HepG2 (cell line): Measurements from ENCODE around the gene STAMBPL1. TPM values are rescaled to one million over a fixed set of nuclear protein-coding genes. Genes with fewer than 3 reads are reported as not detected.

Experiments used
- ARHGAP35 ChIP-seq: sonication (generic); formaldehyde crosslinking; IDR thresholded peaks from 2 replicates; pipeline ENCODE4 v1.9.0; 2022; ENCODE audit warnings: mild to moderate bottlenecking, inconsistent platforms, moderate library complexity, missing genetic modification reagents, borderline replicate concordance
- ARID2 ChIP-seq: sonication (generic); formaldehyde crosslinking; IDR thresholded peaks from 2 replicates; pipeline ENCODE4 v1.8.1; 2022; ENCODE audit warnings: mild to moderate bottlenecking, missing genetic modification reagents, borderline replicate concordance
- ARNT2 ChIP-seq: sonication (generic); formaldehyde crosslinking; IDR thresholded peaks from 2 replicates; pipeline ENCODE4 v1.8.0; 2022; ENCODE audit warnings: mild to moderate bottlenecking, low read depth, missing genetic modification reagents, moderate library complexity
- ELF4 ChIP-seq: sonication (generic); formaldehyde crosslinking; IDR thresholded peaks from 2 replicates; pipeline ENCODE4 v1.5.0; 2020; ENCODE audit warnings: missing genetic modification reagents, mild to moderate bottlenecking, moderate library complexity, borderline replicate concordance
- FOXO1 ChIP-seq: sonication (generic); formaldehyde crosslinking; IDR thresholded peaks from 2 replicates; pipeline ENCODE4 v1.4.0; 2020; ENCODE audit warnings: missing genetic modification reagents
- HNRNPH1 ChIP-seq: fragments of 200-400 bp; formaldehyde crosslinking; optimal IDR thresholded peaks from 2 replicates; pipeline ENCODE3; 2017; ENCODE audit warnings: mild to moderate bottlenecking, low read depth, low read length
- MED1 ChIP-seq: sonication (generic); formaldehyde crosslinking; IDR thresholded peaks from 2 replicates; pipeline ENCODE4 v1.4.0; 2020; ENCODE audit warnings: missing genetic modification reagents
- NFIC ChIP-seq: IDR thresholded peaks from 2 replicates; pipeline ENCODE4 v1.6.1; 2012; ENCODE audit warnings: mild to moderate bottlenecking, low read length, inconsistent platforms
- POLR2A ChIP-seq, 2 experiments: IDR thresholded peaks; 2 replicates each; pipeline ENCODE4 v1.6.1; 2011; ENCODE audit warnings: low read depth in 2 of 2, low read length in 2 of 2, mild to moderate bottlenecking in 1 of 2, moderate library complexity in 1 of 2; ENCODE audit not compliant: insufficient read depth in 1 of 2
- SIX4 ChIP-seq: sonication (generic); formaldehyde crosslinking; IDR thresholded peaks from 2 replicates; pipeline ENCODE4 v1.4.0; 2020; ENCODE audit warnings: missing genetic modification reagents
- THAP11 ChIP-seq: IDR thresholded peaks from 2 replicates; pipeline ENCODE4 v1.6.1; 2016; ENCODE audit warnings: missing biosample characterization, missing genetic modification reagents
- WIZ ChIP-seq: sonication (generic); formaldehyde crosslinking; IDR thresholded peaks from 2 replicates; pipeline ENCODE4 v1.5.1; 2020; ENCODE audit warnings: mild to moderate bottlenecking, missing genetic modification reagents
- ZBTB21 ChIP-seq: sonication (generic); formaldehyde crosslinking; IDR thresholded peaks from 2 replicates; pipeline ENCODE4 v1.4.0; 2020; ENCODE audit warnings: missing genetic modification reagents
- ZFP37 ChIP-seq: sonication (generic); formaldehyde crosslinking; IDR thresholded peaks from 2 replicates; pipeline ENCODE4 v1.4.0; 2020; ENCODE audit warnings: missing genetic modification reagents, borderline replicate concordance
- ZFYVE20 ChIP-seq: sonication (generic); formaldehyde crosslinking; IDR thresholded peaks from 2 replicates; pipeline ENCODE4 v1.8.0; 2023; ENCODE audit warnings: low read depth, mild to moderate bottlenecking, moderate library complexity, missing genetic modification reagents, borderline replicate concordance
- ZNF282 ChIP-seq: fragments of 450-650 bp; IDR thresholded peaks from 2 replicates; pipeline ENCODE4 v1.6.1; 2018; ENCODE audit not compliant: partially characterized antibody
- ZSCAN22 ChIP-seq: sonication (generic); formaldehyde crosslinking; IDR thresholded peaks from 2 replicates; pipeline ENCODE4 v1.4.0; 2020; ENCODE audit warnings: mild to moderate bottlenecking, missing genetic modification reagents
- polyA plus RNA-seq, 8 experiments: library from polyadenylated mRNA; depleted of rRNA in 3 of 8; stranded (reverse) in 7 of 8; unstranded in 1 of 8; fragments of >200 nt; fragmentation: Illumina TruSeq in 4 of 8; extraction: Trizol in 4 of 8; gene quantifications; 2 replicates each; pipeline versions ENCODE4 v1.2.1 to v1.2.3, GENCODE V29; 2011 to 2016; ENCODE audit warnings: low read depth in 4 of 8, missing spikeins in 1 of 8, mixed read lengths in 1 of 8; ENCODE audit not compliant: insufficient read depth in 1 of 8
- total RNA-seq, 5 experiments: library from RNA; depleted of rRNA; stranded (reverse); fragments of >200 nt; fragmentation: Illumina TruSeq; extraction: Trizol; gene quantifications; 2 replicates each; pipeline ENCODE4 v1.2.3, GENCODE V29; 2016; ENCODE audit warnings: low read depth in 1 of 5
- TF ChIP-seq, protein P1 (sequence below): sonication (generic); formaldehyde crosslinking; IDR thresholded peaks from 2 replicates; pipeline ENCODE4 v1.4.0; 2020; ENCODE audit warnings: missing genetic modification reagents
- TF ChIP-seq, protein P2 (sequence below): sonication (generic); formaldehyde crosslinking; IDR thresholded peaks from 2 replicates; pipeline ENCODE4 v1.5.1; 2020; ENCODE audit warnings: mild to moderate bottlenecking, missing genetic modification reagents, borderline replicate concordance
- TF ChIP-seq, protein P3 (sequence below): sonication (generic); formaldehyde crosslinking; IDR thresholded peaks from 2 replicates; pipeline ENCODE4 v1.5.0; 2020; ENCODE audit warnings: missing genetic modification reagents

Gene STAMBPL1
- total and polyA plus RNA-seq, 2 of the 13 experiments (the other 11 are each of a cell fraction or from before 2014, with no cell fraction given) = 1.4 to 1.5 TPM

DNA sequence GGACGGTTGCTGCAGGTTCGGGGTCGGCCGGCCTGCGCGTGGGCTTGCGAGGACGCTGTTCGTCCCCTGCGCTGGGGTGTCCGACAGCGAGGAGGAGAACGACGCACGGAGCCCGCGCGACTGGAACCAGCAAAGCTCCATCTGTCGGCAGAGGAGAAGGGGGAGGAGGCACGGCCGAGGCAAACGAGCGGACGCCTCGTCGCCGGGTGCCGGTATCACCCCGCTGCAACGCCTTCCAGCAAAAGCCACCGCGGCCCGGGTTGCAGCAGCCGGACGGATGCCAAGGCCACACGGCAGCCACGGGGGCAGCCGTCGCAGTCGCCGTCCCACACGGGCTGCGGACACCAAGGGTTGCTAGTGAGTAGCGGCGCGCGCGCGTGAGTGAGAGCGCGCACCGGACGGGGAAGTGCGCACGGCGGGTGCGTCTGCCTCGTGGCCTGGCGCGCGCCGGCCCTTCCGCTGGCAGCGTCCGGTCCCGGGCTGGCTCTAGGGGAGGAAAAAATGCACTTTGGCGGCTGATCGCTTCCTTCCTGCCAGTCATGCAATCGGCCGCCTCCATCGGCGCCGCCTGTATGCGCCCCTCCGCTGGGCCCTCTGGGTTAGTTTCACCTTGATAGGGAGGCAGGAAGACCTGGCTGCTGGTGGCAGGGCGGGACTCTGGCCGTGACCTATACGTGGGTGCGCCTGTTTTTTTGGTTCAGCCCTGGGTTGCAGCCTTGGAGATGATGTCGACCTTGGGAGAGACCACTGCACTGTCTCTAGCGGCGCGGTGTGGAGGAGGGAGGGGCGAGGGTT, 434 bp downstream of the STAMBPL1 start (continued):
- TF ChIP-seq, protein P1, sequence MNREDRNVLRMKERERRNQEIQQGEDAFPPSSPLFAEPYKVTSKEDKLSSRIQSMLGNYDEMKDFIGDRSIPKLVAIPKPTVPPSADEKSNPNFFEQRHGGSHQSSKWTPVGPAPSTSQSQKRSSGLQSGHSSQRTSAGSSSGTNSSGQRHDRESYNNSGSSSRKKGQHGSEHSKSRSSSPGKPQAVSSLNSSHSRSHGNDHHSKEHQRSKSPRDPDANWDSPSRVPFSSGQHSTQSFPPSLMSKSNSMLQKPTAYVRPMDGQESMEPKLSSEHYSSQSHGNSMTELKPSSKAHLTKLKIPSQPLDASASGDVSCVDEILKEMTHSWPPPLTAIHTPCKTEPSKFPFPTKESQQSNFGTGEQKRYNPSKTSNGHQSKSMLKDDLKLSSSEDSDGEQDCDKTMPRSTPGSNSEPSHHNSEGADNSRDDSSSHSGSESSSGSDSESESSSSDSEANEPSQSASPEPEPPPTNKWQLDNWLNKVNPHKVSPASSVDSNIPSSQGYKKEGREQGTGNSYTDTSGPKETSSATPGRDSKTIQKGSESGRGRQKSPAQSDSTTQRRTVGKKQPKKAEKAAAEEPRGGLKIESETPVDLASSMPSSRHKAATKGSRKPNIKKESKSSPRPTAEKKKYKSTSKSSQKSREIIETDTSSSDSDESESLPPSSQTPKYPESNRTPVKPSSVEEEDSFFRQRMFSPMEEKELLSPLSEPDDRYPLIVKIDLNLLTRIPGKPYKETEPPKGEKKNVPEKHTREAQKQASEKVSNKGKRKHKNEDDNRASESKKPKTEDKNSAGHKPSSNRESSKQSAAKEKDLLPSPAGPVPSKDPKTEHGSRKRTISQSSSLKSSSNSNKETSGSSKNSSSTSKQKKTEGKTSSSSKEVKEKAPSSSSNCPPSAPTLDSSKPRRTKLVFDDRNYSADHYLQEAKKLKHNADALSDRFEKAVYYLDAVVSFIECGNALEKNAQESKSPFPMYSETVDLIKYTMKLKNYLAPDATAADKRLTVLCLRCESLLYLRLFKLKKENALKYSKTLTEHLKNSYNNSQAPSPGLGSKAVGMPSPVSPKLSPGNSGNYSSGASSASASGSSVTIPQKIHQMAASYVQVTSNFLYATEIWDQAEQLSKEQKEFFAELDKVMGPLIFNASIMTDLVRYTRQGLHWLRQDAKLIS (CRISPR knock-in tag) = no peak
- no peak for TF ChIP-seq NFIC
- 0 out of 4 replicates have a peak, but pooled peaks have one; percentile 7 to 19 for TF ChIP-seq POLR2A (IDR thresholded peaks at IDR 0.05; ENCODE audit: insufficient read depth in 1 of 2, low read depth in 2 of 2, low read length in 2 of 2)
- TF ChIP-seq WIZ = no peak
- no peak for TF ChIP-seq ZNF282
- peak; percentile 26; the same call in 1 of the 2 replicates for TF ChIP-seq THAP11
- no peak for TF ChIP-seq SIX4
- TF ChIP-seq ELF4 (CRISPR knock-in tag) = no peak
- TF ChIP-seq, protein P2, sequence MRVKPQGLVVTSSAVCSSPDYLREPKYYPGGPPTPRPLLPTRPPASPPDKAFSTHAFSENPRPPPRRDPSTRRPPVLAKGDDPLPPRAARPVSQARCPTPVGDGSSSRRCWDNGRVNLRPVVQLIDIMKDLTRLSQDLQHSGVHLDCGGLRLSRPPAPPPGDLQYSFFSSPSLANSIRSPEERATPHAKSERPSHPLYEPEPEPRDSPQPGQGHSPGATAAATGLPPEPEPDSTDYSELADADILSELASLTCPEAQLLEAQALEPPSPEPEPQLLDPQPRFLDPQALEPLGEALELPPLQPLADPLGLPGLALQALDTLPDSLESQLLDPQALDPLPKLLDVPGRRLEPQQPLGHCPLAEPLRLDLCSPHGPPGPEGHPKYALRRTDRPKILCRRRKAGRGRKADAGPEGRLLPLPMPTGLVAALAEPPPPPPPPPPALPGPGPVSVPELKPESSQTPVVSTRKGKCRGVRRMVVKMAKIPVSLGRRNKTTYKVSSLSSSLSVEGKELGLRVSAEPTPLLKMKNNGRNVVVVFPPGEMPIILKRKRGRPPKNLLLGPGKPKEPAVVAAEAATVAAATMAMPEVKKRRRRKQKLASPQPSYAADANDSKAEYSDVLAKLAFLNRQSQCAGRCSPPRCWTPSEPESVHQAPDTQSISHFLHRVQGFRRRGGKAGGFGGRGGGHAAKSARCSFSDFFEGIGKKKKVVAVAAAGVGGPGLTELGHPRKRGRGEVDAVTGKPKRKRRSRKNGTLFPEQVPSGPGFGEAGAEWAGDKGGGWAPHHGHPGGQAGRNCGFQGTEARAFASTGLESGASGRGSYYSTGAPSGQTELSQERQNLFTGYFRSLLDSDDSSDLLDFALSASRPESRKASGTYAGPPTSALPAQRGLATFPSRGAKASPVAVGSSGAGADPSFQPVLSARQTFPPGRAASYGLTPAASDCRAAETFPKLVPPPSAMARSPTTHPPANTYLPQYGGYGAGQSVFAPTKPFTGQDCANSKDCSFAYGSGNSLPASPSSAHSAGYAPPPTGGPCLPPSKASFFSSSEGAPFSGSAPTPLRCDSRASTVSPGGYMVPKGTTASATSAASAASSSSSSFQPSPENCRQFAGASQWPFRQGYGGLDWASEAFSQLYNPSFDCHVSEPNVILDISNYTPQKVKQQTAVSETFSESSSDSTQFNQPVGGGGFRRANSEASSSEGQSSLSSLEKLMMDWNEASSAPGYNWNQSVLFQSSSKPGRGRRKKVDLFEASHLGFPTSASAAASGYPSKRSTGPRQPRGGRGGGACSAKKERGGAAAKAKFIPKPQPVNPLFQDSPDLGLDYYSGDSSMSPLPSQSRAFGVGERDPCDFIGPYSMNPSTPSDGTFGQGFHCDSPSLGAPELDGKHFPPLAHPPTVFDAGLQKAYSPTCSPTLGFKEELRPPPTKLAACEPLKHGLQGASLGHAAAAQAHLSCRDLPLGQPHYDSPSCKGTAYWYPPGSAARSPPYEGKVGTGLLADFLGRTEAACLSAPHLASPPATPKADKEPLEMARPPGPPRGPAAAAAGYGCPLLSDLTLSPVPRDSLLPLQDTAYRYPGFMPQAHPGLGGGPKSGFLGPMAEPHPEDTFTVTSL (CRISPR knock-in tag) = 0 out of 2 replicates have a peak, but pooled peaks have one; percentile 31
- TF ChIP-seq HNRNPH1 = no peak
- no peak for TF ChIP-seq ZFYVE20 (CRISPR knock-in tag)
- TF ChIP-seq ARID2 (CRISPR knock-in tag) = peak; percentile 66; the same call in 1 of the 2 replicates
- TF ChIP-seq MED1 (CRISPR knock-in tag) = no peak; the same call in 1 of the 2 replicates
- no peak for TF ChIP-seq ZFP37
- TF ChIP-seq FOXO1 = no peak
- TF ChIP-seq, protein P3, sequence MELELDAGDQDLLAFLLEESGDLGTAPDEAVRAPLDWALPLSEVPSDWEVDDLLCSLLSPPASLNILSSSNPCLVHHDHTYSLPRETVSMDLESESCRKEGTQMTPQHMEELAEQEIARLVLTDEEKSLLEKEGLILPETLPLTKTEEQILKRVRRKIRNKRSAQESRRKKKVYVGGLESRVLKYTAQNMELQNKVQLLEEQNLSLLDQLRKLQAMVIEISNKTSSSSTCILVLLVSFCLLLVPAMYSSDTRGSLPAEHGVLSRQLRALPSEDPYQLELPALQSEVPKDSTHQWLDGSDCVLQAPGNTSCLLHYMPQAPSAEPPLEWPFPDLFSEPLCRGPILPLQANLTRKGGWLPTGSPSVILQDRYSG (CRISPR knock-in tag) = peak; percentile 49; the same call in 1 of the 2 replicates
- TF ChIP-seq ZSCAN22 (CRISPR knock-in tag) = no peak
- peak; percentile 74; the same call in 1 of the 2 replicates for TF ChIP-seq ARNT2
- no peak for TF ChIP-seq ZBTB21
- TF ChIP-seq ARHGAP35 (CRISPR knock-in tag) = no peak; the same call in 1 of the 2 replicates
